Measurements from ENCODE around the gene CBLIF. TPM values are rescaled to one million over a fixed set of nuclear protein-coding genes. Genes with fewer than 3 reads are reported as not detected.

The CBLIF gene
- total and polyA plus RNA-seq, 2 of the 8 experiments (the other 6 are each of a cell fraction or from before 2014, with no cell fraction given) = not detected

GRCh38 chr11:59875856-59876519 is 30.7 kb upstream of the CBLIF start:
- FAIRE-seq = no peak
- H3K23ac ChIP-seq (ENCODE audit: insufficient read length) = no peak overlapping the region
- H3K4ac ChIP-seq (replicated peaks; ENCODE audit: insufficient read length, low read depth, low read length) = no peak overlapping the region
- no peaks in the 10 kb centered on the region; the same call in 1 of the 2 replicates for H3K23me2 ChIP-seq (ENCODE audit: low read depth, low read length)
- H2AK5ac ChIP-seq (ENCODE audit: low read depth, low read length) = no peak overlapping the region
- POLR2A ChIA-PET (ENCODE audit: partially characterized antibody) = no interaction called here
- no peak overlapping the region for H2BK120ac ChIP-seq (replicated peaks; ENCODE audit: low read depth, low read length)
- H2BK5ac ChIP-seq (ENCODE audit: low read depth, low read length) = no peak overlapping the region
- H3K14ac ChIP-seq (ENCODE audit: insufficient read length) = no peak overlapping the region
- H4K5ac ChIP-seq (ENCODE audit: insufficient read length, low read depth, low read length) = no peak overlapping the region
- CTCF ChIA-PET (ENCODE audit: partially characterized antibody) = no interaction called here
- H3K56ac ChIP-seq (replicated peaks; ENCODE audit: insufficient read length, low read depth, low read length) = no peak overlapping the region
- H4K20me1 ChIP-seq (replicated peaks in 1 of 2; ENCODE audit: control insufficient read depth in 1 of 2, insufficient read depth in 2 of 2, low read length in 2 of 2) = no peaks in the 10 kb centered on the region
- no peak overlapping the region for H4K8ac ChIP-seq (ENCODE audit: extremely low read depth, insufficient read depth, low read length)
- H3K4me1 ChIP-seq (replicated peaks in 1 of 4; ENCODE audit: control insufficient read depth in 3 of 4, insufficient read depth in 4 of 4, low read length in 3 of 4) = peaks cover 0 to 9% (median under 1%) of the 10 kb centered on the region in 4 experiments; a peak in 1 of 7 replicates
- no peak overlapping the region for H3K18ac ChIP-seq (ENCODE audit: extremely low read depth, low read length)
- no peak overlapping the region for H4K91ac ChIP-seq (replicated peaks; ENCODE audit: insufficient read length, low read length)
- H2BK20ac ChIP-seq (ENCODE audit: low read length) = no peak overlapping the region
- no peaks in the 10 kb centered on the region for H3K27me3 ChIP-seq (replicated peaks in 1 of 4; ENCODE audit: control insufficient read depth in 3 of 4, extremely low read depth in 1 of 4, insufficient read depth in 3 of 4, low read length in 3 of 4)
- no peaks in the 10 kb centered on the region for H3K79me2 ChIP-seq (ENCODE audit: control insufficient read depth in 1 of 2, insufficient read depth in 2 of 2, low read length in 2 of 2)
- no peak overlapping the region for H3K27ac ChIP-seq (ENCODE audit: low read depth, low read length)
- no peaks in the 10 kb centered on the region for H3K79me1 ChIP-seq (ENCODE audit: low read depth, low read length)
- no peaks in the 10 kb centered on the region; a peak in 1 of 4 replicates for H3K9me3 ChIP-seq (ENCODE audit: insufficient read depth in 2 of 2, low read depth in 1 of 2, low read length in 1 of 2)
- no peak overlapping the region for H2AFZ ChIP-seq (ENCODE audit: low read length)
- H3K36me3 ChIP-seq (ENCODE audit: control insufficient read depth in 2 of 4, insufficient read depth in 4 of 4, low read length in 3 of 4) = no peaks in the 10 kb centered on the region
- no peak overlapping the region for H2BK15ac ChIP-seq (ENCODE audit: low read length)
- no peak overlapping the region for H3K9ac ChIP-seq (replicated peaks in 1 of 4; ENCODE audit: extremely low read depth in 1 of 4, low read depth in 3 of 4, low read length in 3 of 4)
- DNase-seq (ENCODE audit: low read depth in 1 of 2, low spot score in 2 of 2) = no peak
- 95% methylated on average over 9 of the region's 9 CpGs; no CpG with 5 or more reads in 1 of the 2 experiments for WGBS, 2 experiments (ENCODE audit: extremely low coverage in 1 of 2, insufficient coverage in 1 of 2, insufficient read length in 1 of 2, insufficient replicate concordance in 2 of 2, low coverage in 1 of 2, low lambda C conversion rate in 2 of 2, missing lambda C conversion rate in 1 of 2)
- no peak overlapping the region for H3K4me3 ChIP-seq (ENCODE audit: extremely low read depth in 1 of 4, insufficient read depth in 2 of 4, low read depth in 3 of 4, low read length in 4 of 4)
- H2BK12ac ChIP-seq (ENCODE audit: low read depth, low read length) = no peak overlapping the region
- H3K4me2 ChIP-seq (ENCODE audit: insufficient read depth in 1 of 2, low read depth in 2 of 2, low read length in 2 of 2) = no peak overlapping the region
- TF ChIP-seq EZH2 (IDR thresholded peaks at IDR 0.05; ENCODE audit: low read depth, low read length, severe bottlenecking) (no peak), BCL11A (IDR thresholded peaks at IDR 0.05; ENCODE audit: low read depth in 2 of 2, low read length in 2 of 2) (no peak), SIN3A (conservative IDR thresholded peaks at IDR 0.05 in 1 of 2, IDR thresholded peaks at IDR 0.05 in 1 of 2; ENCODE audit: low read depth in 1 of 2, low read length in 2 of 2) (no peak), NANOG (IDR thresholded peaks at IDR 0.05; ENCODE audit: insufficient read depth, low read depth, low read length, poor library complexity, severe bottlenecking) (no peak), ATF3 (IDR thresholded peaks at IDR 0.05; ENCODE audit: insufficient read depth, low read depth, low read length) (no peak), CBX5 (IDR thresholded peaks at IDR 0.05; ENCODE audit: low read depth, low read length) (no peak), POLR2AphosphoS5 (IDR thresholded peaks at IDR 0.05; ENCODE audit: low read depth, low read length) (no peak), SP2 (IDR thresholded peaks at IDR 0.05; ENCODE audit: low read length) (no peak), CTBP2 (IDR thresholded peaks at IDR 0.05; ENCODE audit: borderline replicate concordance, insufficient read depth, insufficient read length, low read length) (no peak), KDM4A (IDR thresholded peaks at IDR 0.05; ENCODE audit: low read depth, low read length, severe bottlenecking) (no peak), JUN (IDR thresholded peaks at IDR 0.05; ENCODE audit: low read depth, low read length) (no peak), CREB1 (IDR thresholded peaks at IDR 0.05) (no peak)

All from H1 (cell line).